Keratinocyte (primary cell): ENCODE measurements around the gene OPTC. TPM values are rescaled to one million over a fixed set of nuclear protein-coding genes. Genes with fewer than 3 reads are reported as not detected.

Experiments
- DNase-seq: peaks from one replicate; pipeline ENCODE4 v3.0.0-alpha.2; 2011; ENCODE audit warnings: low read depth, missing footprints, low spot score
- FAIRE-seq: peaks from 2 replicates; lab custom pipeline; 2011; peaks lifted over from hg19 to GRCh38; lab: Jason Lieb, UNC
- H2AFZ ChIP-seq: 2 replicates; pipeline ENCODE4 v1.6.0; 2012; ENCODE audit warnings: low read length, control low read depth, inconsistent platforms; ENCODE audit not compliant: control insufficient read depth
- H3K27ac ChIP-seq: 2 replicates; pipeline ENCODE4 v1.5.1; 2011; ENCODE audit warnings: low read length; ENCODE audit not compliant: control insufficient read depth, insufficient read depth
- H3K27me3 ChIP-seq: 3 replicates; pipeline ENCODE4 v1.6.0; 2011; ENCODE audit warnings: low read length; ENCODE audit not compliant: control insufficient read depth, insufficient read depth; ENCODE audit errors: extremely low read depth
- H3K36me3 ChIP-seq, 2 experiments: 2 replicates in 1 of 2; 3 replicates in 1 of 2; pipeline ENCODE4 v1.5.1; 2011; ENCODE audit warnings: low read length in 2 of 2, mild to moderate bottlenecking in 1 of 2; ENCODE audit not compliant: control insufficient read depth in 2 of 2, insufficient read depth in 2 of 2; ENCODE audit errors: extremely low read depth in 1 of 2
- H3K4me1 ChIP-seq: 3 replicates; pipeline ENCODE4 v1.5.1; 2011; ENCODE audit warnings: low read length; ENCODE audit not compliant: control insufficient read depth, insufficient read depth; ENCODE audit errors: extremely low read depth
- H3K4me2 ChIP-seq: 3 replicates; pipeline ENCODE4 v1.6.0; 2011; ENCODE audit warnings: low read depth, low read length; ENCODE audit not compliant: control insufficient read depth, insufficient read depth; ENCODE audit errors: extremely low read depth
- H3K4me3 ChIP-seq, 3 experiments: fragments of 200-600 bp in 1 of 3; sonication (generic) in 1 of 3; 2 replicates in 2 of 3; 3 replicates in 1 of 3; pipeline ENCODE4 v1.5.1; 2011 to 2016; ENCODE audit warnings: low read length in 3 of 3, mild to moderate bottlenecking in 3 of 3, control low read depth in 2 of 3, inconsistent platforms in 1 of 3, low read depth in 1 of 3, mixed read lengths in 1 of 3, mixed run types in 1 of 3, moderate library complexity in 1 of 3; ENCODE audit not compliant: control insufficient read depth in 2 of 3, insufficient read depth in 2 of 3; ENCODE audit errors: extremely low read depth in 1 of 3
- H3K79me2 ChIP-seq: 2 replicates; pipeline ENCODE4 v1.6.0; 2012; ENCODE audit warnings: low read length; ENCODE audit not compliant: control insufficient read depth, insufficient read depth
- H3K9ac ChIP-seq: 3 replicates; pipeline ENCODE4 v1.6.0; 2011; ENCODE audit warnings: low read length; ENCODE audit not compliant: control insufficient read depth, insufficient read depth; ENCODE audit errors: extremely low read depth
- H3K9me1 ChIP-seq: 3 replicates; pipeline ENCODE4 v1.6.0; 2011; ENCODE audit warnings: low read length; ENCODE audit not compliant: control insufficient read depth, insufficient read depth; ENCODE audit errors: extremely low read depth
- H3K9me3 ChIP-seq: 2 replicates; pipeline ENCODE4 v1.5.1; 2012; ENCODE audit warnings: low read depth, low read length; ENCODE audit not compliant: control insufficient read depth
- H4K20me1 ChIP-seq: 3 replicates; pipeline ENCODE4 v1.6.0; 2011; ENCODE audit warnings: low read length; ENCODE audit not compliant: control insufficient read depth, insufficient read depth; ENCODE audit errors: extremely low read depth
- EZH2 ChIP-seq: IDR thresholded peaks from one replicate; pipeline ENCODE4 v1.6.1; 2012; ENCODE audit warnings: inconsistent platforms, mild to moderate bottlenecking, low read length, moderate library complexity
- dilution Hi-C: fragments of 300-500 bp; cut with MboI; formaldehyde crosslinking; loops from one replicate; pipeline ENCODE4 v1.7.0; 2020; ENCODE audit warnings: low sequenced_read_pairs; ENCODE audit not compliant: extremely low pct_ligation_motif_present
- polyA plus RNA-seq, 5 experiments: library from polyadenylated mRNA; depleted of rRNA in 3 of 5; stranded (reverse) in 3 of 5; stranded (forward) in 1 of 5; unstranded in 1 of 5; fragments of >200 nt; gene quantifications; 1 replicate in 1 of 5; 2 replicates in 3 of 5; 3 replicates in 1 of 5; pipeline versions ENCODE4 v1.2.1 to v1.2.3, GENCODE V29; 2011 to 2012; ENCODE audit warnings: missing spikeins in 2 of 5, low read depth in 1 of 5, low replicate concordance in 1 of 5
- TF ChIP-seq, protein P1 (sequence below), 3 experiments: IDR thresholded peaks in 1 of 3; conservative IDR thresholded peaks in 1 of 3; optimal IDR thresholded peaks in 1 of 3; 2 replicates in 2 of 3; 3 replicates in 1 of 3; pipeline versions ENCODE3 to v1.5.1; 2011; ENCODE audit warnings: low read length in 3 of 3, mild to moderate bottlenecking in 3 of 3, moderate library complexity in 2 of 3, control low read depth in 1 of 3, inconsistent platforms in 1 of 3; ENCODE audit not compliant: insufficient read depth in 2 of 3; ENCODE audit errors: extremely low read depth in 1 of 3

Gene OPTC
- polyA plus RNA-seq, 1 donor (not counting 4 experiments of a cell fraction or from before 2014, with no cell fraction given), result not detected

DNA sequence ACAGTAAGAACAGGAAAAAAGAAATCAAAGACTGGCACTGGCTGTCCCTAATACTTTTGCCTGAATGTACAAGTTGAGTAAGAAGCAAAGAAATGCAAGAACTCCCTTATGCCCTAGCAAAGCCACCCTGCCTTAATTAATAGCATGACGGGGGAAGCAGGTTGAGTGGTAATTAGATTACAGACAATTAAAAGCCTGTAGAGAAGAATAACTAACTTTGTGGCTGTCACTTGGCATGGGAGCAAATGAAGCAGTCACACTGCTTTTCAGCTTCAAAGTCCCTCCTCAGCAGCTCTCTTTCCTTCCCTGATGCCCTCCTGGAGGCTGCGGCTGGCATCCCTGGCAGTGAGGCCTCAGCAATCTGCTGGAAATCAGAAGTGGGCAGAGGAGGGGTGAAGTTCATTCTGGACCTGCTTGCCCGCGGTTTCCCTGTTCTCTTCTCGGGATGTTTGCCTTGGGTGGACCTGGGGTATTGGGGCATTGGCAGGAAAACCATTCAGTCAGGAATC, 3.4 kb downstream of the OPTC start:
- dilution Hi-C loops, result no loop called here
- no peak for FAIRE-seq

DNA sequence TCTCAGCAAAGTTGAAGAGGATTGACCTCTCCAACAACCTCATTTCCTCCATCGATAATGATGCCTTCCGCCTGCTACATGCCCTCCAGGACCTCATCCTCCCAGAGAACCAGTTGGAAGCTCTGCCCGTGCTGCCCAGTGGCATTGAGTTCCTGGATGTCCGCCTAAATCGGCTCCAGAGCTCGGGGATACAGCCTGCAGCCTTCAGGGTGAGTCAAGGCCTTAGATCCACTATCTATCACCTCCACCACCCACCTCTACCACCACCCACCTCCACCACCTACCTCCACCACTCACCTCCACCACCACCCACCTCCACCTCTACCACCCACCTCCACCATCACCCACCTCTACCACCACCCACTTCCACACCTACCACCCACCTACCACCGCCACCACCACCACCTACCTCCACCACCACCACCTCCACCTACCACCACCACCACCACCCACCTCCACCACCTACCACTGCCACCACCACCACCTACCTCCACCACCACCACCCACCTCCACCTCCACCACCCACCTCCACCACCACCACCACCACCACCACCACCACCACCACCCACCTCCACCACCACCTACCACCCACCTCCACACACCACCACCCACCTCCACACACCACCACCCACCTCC, 5.8 kb downstream of the OPTC start:
- FAIRE-seq, result no peak
- Histone ChIP-seq H3K27ac (no peak overlapping the region), H3K9me3 (no peaks in the 10 kb centered on the region), H3K9ac (no peak overlapping the region), H3K4me3 (no peak overlapping the region), H2AFZ (no peak overlapping the region), H3K9me1 (no peaks in the 10 kb centered on the region), H3K36me3 (no peaks in the 10 kb centered on the region), H3K27me3 (no peaks in the 10 kb centered on the region), H3K4me1 (no peaks in the 10 kb centered on the region), H4K20me1 (no peaks in the 10 kb centered on the region), H3K4me2 (no peak overlapping the region), H3K79me2 (no peaks in the 10 kb centered on the region)
- dilution Hi-C loops, result no loop called here
- TF ChIP-seq, protein P1, sequence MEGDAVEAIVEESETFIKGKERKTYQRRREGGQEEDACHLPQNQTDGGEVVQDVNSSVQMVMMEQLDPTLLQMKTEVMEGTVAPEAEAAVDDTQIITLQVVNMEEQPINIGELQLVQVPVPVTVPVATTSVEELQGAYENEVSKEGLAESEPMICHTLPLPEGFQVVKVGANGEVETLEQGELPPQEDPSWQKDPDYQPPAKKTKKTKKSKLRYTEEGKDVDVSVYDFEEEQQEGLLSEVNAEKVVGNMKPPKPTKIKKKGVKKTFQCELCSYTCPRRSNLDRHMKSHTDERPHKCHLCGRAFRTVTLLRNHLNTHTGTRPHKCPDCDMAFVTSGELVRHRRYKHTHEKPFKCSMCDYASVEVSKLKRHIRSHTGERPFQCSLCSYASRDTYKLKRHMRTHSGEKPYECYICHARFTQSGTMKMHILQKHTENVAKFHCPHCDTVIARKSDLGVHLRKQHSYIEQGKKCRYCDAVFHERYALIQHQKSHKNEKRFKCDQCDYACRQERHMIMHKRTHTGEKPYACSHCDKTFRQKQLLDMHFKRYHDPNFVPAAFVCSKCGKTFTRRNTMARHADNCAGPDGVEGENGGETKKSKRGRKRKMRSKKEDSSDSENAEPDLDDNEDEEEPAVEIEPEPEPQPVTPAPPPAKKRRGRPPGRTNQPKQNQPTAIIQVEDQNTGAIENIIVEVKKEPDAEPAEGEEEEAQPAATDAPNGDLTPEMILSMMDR (optimal IDR thresholded peaks at IDR 0.05 in 1 of 3, IDR thresholded peaks at IDR 0.05 in 1 of 3, conservative IDR thresholded peaks at IDR 0.05 in 1 of 3; ENCODE audit: extremely low read depth in 1 of 3, insufficient read depth in 2 of 3, low read length in 3 of 3), result no peak
- TF ChIP-seq EZH2, result no peak
- DNase-seq, result no peak

More for the DNA sequence above, 3.4 kb downstream of the OPTC start:
- H3K9me3 ChIP-seq, result no peaks in the 10 kb centered on the region
- H3K79me2 ChIP-seq, result no peaks in the 10 kb centered on the region
- no peak overlapping the region for H3K4me2 ChIP-seq
- no peaks in the 10 kb centered on the region for H3K36me3 ChIP-seq
- TF ChIP-seq, protein P1 (optimal IDR thresholded peaks at IDR 0.05 in 1 of 3, IDR thresholded peaks at IDR 0.05 in 1 of 3, conservative IDR thresholded peaks at IDR 0.05 in 1 of 3; ENCODE audit: extremely low read depth in 1 of 3, insufficient read depth in 2 of 3, low read length in 3 of 3), result no peak
- no peak for TF ChIP-seq EZH2
- no peak overlapping the region for H3K4me3 ChIP-seq
- H3K27ac ChIP-seq, result no peak overlapping the region
- H3K4me1 ChIP-seq, result no peaks in the 10 kb centered on the region
- H3K27me3 ChIP-seq, result peaks cover 4% of the 10 kb centered on the region
- H4K20me1 ChIP-seq, result no peaks in the 10 kb centered on the region
- no peak for DNase-seq
- H3K9me1 ChIP-seq, result no peaks in the 10 kb centered on the region
- H3K9ac ChIP-seq, result no peak overlapping the region
- no peak overlapping the region for H2AFZ ChIP-seq
